Endothelial cell of hepatic sinusoid (primary cell): ENCODE results near the gene SKA1.

Experiments
- in situ Hi-C: cut with HindIII; loops from 2 replicates; pipeline ENCODE4 v1.10.0; 2017; ENCODE audit warnings: low sequenced_read_pairs

Gene SKA1

GRCh38 chr18:50374753-50375391 is at the start of gene SKA1:
TSS of gene SKA1 (plus strand) at chr18:50375046. CDS start at chr18:50375831, 785 bp downstream.
- in situ Hi-C loops: loop anchor here (5.0 kb wide), 2 partner anchors 57 to 103 kb away; no protein-coding TSS in a partner anchor

GRCh38 chr18:50327983-50328382 is 46.9 kb upstream of the SKA1 start:
- in situ Hi-C loops: no loop called here

- in situ Hi-C loops: no loop called here
These were observed 44.7 kb upstream of the SKA1 start for GRCh38 chr18:50330176-50330575.

- in situ Hi-C loops: no loop called here
These were observed 43.2 kb upstream of the SKA1 start for GRCh38 chr18:50331691-50332090.

GRCh38 chr18:50334546-50335152 is 40.2 kb upstream of the SKA1 start:
- in situ Hi-C loops: loop anchor here (5.0 kb wide), 3 partner anchors 67 to 287 kb away; partner anchors contain the start of gene CFAP53

- in situ Hi-C loops: loop anchor here (5.0 kb wide), 3 partner anchors 71 to 291 kb away; partner anchors contain the start of gene CFAP53
These were observed 36.7 kb upstream of the SKA1 start for GRCh38 chr18:50338122-50338521.

- in situ Hi-C loops: loop anchor here (5.0 kb wide), 3 partner anchors 71 to 291 kb away; partner anchors contain the start of gene CFAP53
These were observed 36.1 kb upstream of the SKA1 start for GRCh38 chr18:50338715-50339114.

GRCh38 chr18:50340078-50340477 is 34.8 kb upstream of the SKA1 start:
- in situ Hi-C loops: no loop called here

- in situ Hi-C loops: no loop called here
These were observed 33.4 kb upstream of the SKA1 start for GRCh38 chr18:50341443-50341842.

- in situ Hi-C loops: no loop called here
These were observed 24.1 kb upstream of the SKA1 start for GRCh38 chr18:50350699-50351098.

- in situ Hi-C loops: no loop called here
These were observed 18.6 kb upstream of the SKA1 start for GRCh38 chr18:50356036-50356945.

GRCh38 chr18:50358844-50359243 is 16.0 kb upstream of the SKA1 start:
- in situ Hi-C loops: no loop called here

GRCh38 chr18:50359806-50360205 is 15.0 kb upstream of the SKA1 start:
- in situ Hi-C loops: no loop called here

- in situ Hi-C loops: no loop called here
These were observed 14.2 kb upstream of the SKA1 start for GRCh38 chr18:50360611-50361010.

GRCh38 chr18:50369672-50370071 is 5.2 kb upstream of the SKA1 start:
- in situ Hi-C loops: no loop called here

- in situ Hi-C loops: no loop called here
These were observed 2.1 kb upstream of the SKA1 start for GRCh38 chr18:50372743-50373142.

- in situ Hi-C loops: no loop called here
These were observed 1.2 kb upstream of the SKA1 start for GRCh38 chr18:50373561-50374219.

- in situ Hi-C loops: no loop called here
These were observed 560 bp upstream of the SKA1 start for GRCh38 chr18:50374220-50374752.

- in situ Hi-C loops: loop anchor here (5.0 kb wide), 2 partner anchors 55 to 105 kb away; no protein-coding TSS in a partner anchor
These were observed 2.4 kb downstream of the SKA1 start for GRCh38 chr18:50377061-50377798.

GRCh38 chr18:50388988-50389387 is 14.1 kb downstream of the SKA1 start:
- in situ Hi-C loops: no loop called here
